Neural progenitor cell (in vitro differentiated cells): ENCODE measurements around the gene TNXB. TPM values are rescaled to one million over a fixed set of nuclear protein-coding genes. Genes with fewer than 3 reads are reported as not detected.

ENCODE experiments used
- DNase-seq: peaks from one replicate; pipeline ENCODE4 v3.0.0-alpha.2; 2016; ENCODE audit warnings: low spot score
- H2AFZ ChIP-seq: fragments of 200-600 bp; sonication (generic); replicated peaks from 2 replicates; pipeline ENCODE4 v1.6.1; 2016; ENCODE audit warnings: antibody characterized with exemption
- H3F3A ChIP-seq: fragments of 200-600 bp; sonication (generic); 2 replicates; pipeline ENCODE4 v1.6.1; 2016; ENCODE audit warnings: antibody characterized with exemption, low read depth
- H3K27ac ChIP-seq: fragments of 200-600 bp; sonication (generic); 2 replicates; pipeline ENCODE4 v1.5.1; 2016; ENCODE audit warnings: mild to moderate bottlenecking
- H3K27me3 ChIP-seq: fragments of 200-600 bp; sonication (generic); 2 replicates; pipeline ENCODE4 v1.6.1; 2016; ENCODE audit warnings: mild to moderate bottlenecking, moderate library complexity
- H3K36me3 ChIP-seq: fragments of 200-600 bp; sonication (generic); 2 replicates; pipeline ENCODE4 v1.5.1; 2016
- H3K4me1 ChIP-seq: fragments of 200-600 bp; sonication (generic); 2 replicates; pipeline ENCODE4 v1.6.1; 2016; ENCODE audit warnings: mixed run types
- H3K4me2 ChIP-seq: fragments of 200-600 bp; sonication (generic); 2 replicates; pipeline ENCODE4 v1.6.1; 2016
- H3K4me3 ChIP-seq: fragments of 200-600 bp; sonication (generic); 2 replicates; pipeline ENCODE4 v1.5.1; 2016
- H3K79me2 ChIP-seq: fragments of 200-600 bp; sonication (generic); 2 replicates; pipeline ENCODE4 v1.6.1; 2016; ENCODE audit warnings: low read depth
- H3K9ac ChIP-seq: fragments of 200-600 bp; sonication (generic); 2 replicates; pipeline ENCODE4 v1.6.1; 2016
- H3K9me3 ChIP-seq: fragments of 200-600 bp; sonication (generic); 2 replicates; pipeline ENCODE4 v1.5.1; 2016; ENCODE audit warnings: low read depth
- H4K20me1 ChIP-seq: fragments of 200-600 bp; sonication (generic); 2 replicates; pipeline ENCODE4 v1.6.1; 2016; ENCODE audit warnings: low read depth
- H3K27ac Mint-ChIP-seq: 3 replicates; pipeline ENCODE4 v1.8.0; 2021; ENCODE audit warnings: mixed read lengths
- H3K27me3 Mint-ChIP-seq: 2 replicates; pipeline ENCODE4 v1.8.0; 2022; ENCODE audit warnings: low read depth, mild to moderate bottlenecking, inconsistent platforms, moderate library complexity, mixed read lengths; ENCODE audit not compliant: insufficient read depth
- H3K36me3 Mint-ChIP-seq: 3 replicates; pipeline ENCODE4 v1.8.0; 2021; ENCODE audit warnings: mixed read lengths
- H3K4me1 Mint-ChIP-seq: 3 replicates; pipeline ENCODE4 v1.8.0; 2021; ENCODE audit warnings: mixed read lengths
- H3K4me3 Mint-ChIP-seq: 3 replicates; pipeline ENCODE4 v1.8.0; 2021; ENCODE audit warnings: mild to moderate bottlenecking, moderate library complexity, mixed read lengths
- H3K9me3 Mint-ChIP-seq: 3 replicates; pipeline ENCODE4 v1.8.0; 2020; ENCODE audit warnings: mixed read lengths
- CTCF ChIP-seq: fragments of 200-600 bp; sonication (generic); IDR thresholded peaks from 2 replicates; pipeline ENCODE4 v1.5.1; 2017; ENCODE audit warnings: antibody characterized with exemption, mild to moderate bottlenecking
- EZH2 ChIP-seq: fragments of 200-600 bp; sonication (generic); IDR thresholded peaks from 2 replicates; pipeline ENCODE4 v1.6.1; 2017; ENCODE audit warnings: antibody characterized with exemption, mild to moderate bottlenecking, moderate library complexity
- EZH2phosphoT487 ChIP-seq: fragments of 200-600 bp; sonication (generic); IDR thresholded peaks from 2 replicates; pipeline ENCODE4 v1.6.1; 2017; ENCODE audit warnings: antibody characterized with exemption
- total RNA-seq: library from RNA; depleted of rRNA; stranded (reverse); fragments of >200 nt; gene quantifications from 2 replicates; pipeline ENCODE4 v1.2.3, GENCODE V29; 2015; ENCODE audit warnings: low replicate concordance

TNXB gene
- total RNA-seq, 1 donor from 2014 or later = 0.71 TPM

- no peaks in the 10 kb centered on the region for H3K9me3 Mint-ChIP-seq
- H3K27ac ChIP-seq = no peak overlapping the region
- H3K4me1 Mint-ChIP-seq = peaks cover 5% of the 10 kb centered on the region
- no peak for TF ChIP-seq CTCF
- no peak for TF ChIP-seq EZH2
- no peak for TF ChIP-seq EZH2phosphoT487
- H3F3A ChIP-seq = peaks cover under 1% of the 10 kb centered on the region
- no peak overlapping the region for H3K9ac ChIP-seq
- peaks cover 2% of the 10 kb centered on the region for H3K4me1 ChIP-seq
- H3K36me3 ChIP-seq = no peaks in the 10 kb centered on the region
- H3K27me3 ChIP-seq = peaks cover 14% of the 10 kb centered on the region
- peaks cover 9% of the 10 kb centered on the region for H3K27me3 Mint-ChIP-seq
- no peak overlapping the region for H3K4me2 ChIP-seq
- no peaks in the 10 kb centered on the region for H3K36me3 Mint-ChIP-seq
- H3K27ac Mint-ChIP-seq = peak overlapping the region; percentile 80
- no peaks in the 10 kb centered on the region for H4K20me1 ChIP-seq
- no peak overlapping the region for H2AFZ ChIP-seq
- H3K4me3 Mint-ChIP-seq = no peak overlapping the region
- no peaks in the 10 kb centered on the region for H3K79me2 ChIP-seq
- no peak overlapping the region for H3K4me3 ChIP-seq
- no peaks in the 10 kb centered on the region for H3K9me3 ChIP-seq
- DNase-seq = no peak
Observed at GRCh38 chr6:32082935-32083334, 26.2 kb downstream of the TNXB start.

- Histone ChIP-seq H3K79me2 (no peaks in the 10 kb centered on the region), H3K27ac (no peak overlapping the region), H3K9ac (no peak overlapping the region), H2AFZ (no peak overlapping the region), H4K20me1 (no peaks in the 10 kb centered on the region), H3K4me3 (no peak overlapping the region), H3K36me3 (no peaks in the 10 kb centered on the region), H3K4me2 (no peak overlapping the region), H3K9me3 (no peaks in the 10 kb centered on the region), H3K27me3 (peaks cover 14% of the 10 kb centered on the region), H3K4me1 (no peaks in the 10 kb centered on the region), H3F3A (no peaks in the 10 kb centered on the region)
- no peak overlapping the region for H3K27ac Mint-ChIP-seq
- DNase-seq = no peak
- TF ChIP-seq EZH2phosphoT487 (no peak), EZH2 (no peak), CTCF (no peak)
- H3K4me3 Mint-ChIP-seq = no peak overlapping the region
- peaks cover 5% of the 10 kb centered on the region for H3K4me1 Mint-ChIP-seq
- H3K36me3 Mint-ChIP-seq = no peaks in the 10 kb centered on the region
- peaks cover 9% of the 10 kb centered on the region for H3K27me3 Mint-ChIP-seq
- H3K9me3 Mint-ChIP-seq = no peaks in the 10 kb centered on the region
Observed at GRCh38 chr6:32082478-32082877, 26.7 kb downstream of the TNXB start.

- no peaks in the 10 kb centered on the region for H3K36me3 Mint-ChIP-seq
- no peak overlapping the region for H3K4me2 ChIP-seq
Observed at GRCh38 chr6:32081168-32081990, 27.8 kb downstream of the TNXB start.

More at GRCh38 chr6:32081168-32081990, 27.8 kb downstream of the TNXB start:
- Mint-ChIP-seq H3K9me3 (no peaks in the 10 kb centered on the region), H3K27ac (peak overlapping the region; percentile 89), H3K27me3 (peaks cover 8% of the 10 kb centered on the region), H3K4me3 (no peak overlapping the region), H3K4me1 (peaks cover 6% of the 10 kb centered on the region)
- no peaks in the 10 kb centered on the region for H3K36me3 ChIP-seq
- no peaks in the 10 kb centered on the region for H3K79me2 ChIP-seq
- no peak overlapping the region for H3K9ac ChIP-seq
- H3K9me3 ChIP-seq = no peaks in the 10 kb centered on the region
- peaks cover 3% of the 10 kb centered on the region for H3K27me3 ChIP-seq
- H4K20me1 ChIP-seq = no peaks in the 10 kb centered on the region
- no peak overlapping the region for H2AFZ ChIP-seq
- no peak for DNase-seq
- TF ChIP-seq CTCF = no peak
- TF ChIP-seq EZH2phosphoT487 = no peak
- TF ChIP-seq EZH2 = no peak
- H3K4me1 ChIP-seq = no peaks in the 10 kb centered on the region
- H3K4me3 ChIP-seq = no peak overlapping the region
- no peak overlapping the region for H3K27ac ChIP-seq
- no peaks in the 10 kb centered on the region for H3F3A ChIP-seq
